Esophagus muscularis mucosa (tissue), 3 donors: ENCODE measurements around the gene SCP2.
"Not testable (repeated sequence)": the region's sequence is repeated elsewhere in the genome, so short reads cannot be mapped to it uniquely, and the experiment has no call there.

ENCODE experiments used
- POLR2A ChIP-seq: fragments of 450-650 bp; IDR thresholded peaks from one replicate; pipeline ENCODE4 v1.6.1; 2017; ENCODE audit warnings: antibody characterized with exemption, moderate library complexity, mild to moderate bottlenecking, low read depth
- POLR2AphosphoS5 ChIP-seq, 2 donors: sonication (generic); formaldehyde crosslinking; IDR thresholded peaks; one replicate each; pipeline ENCODE4 v1.6.1; 2017; ENCODE audit warnings: antibody characterized with exemption in 2 of 2
- TF ChIP-seq, protein P1 (sequence below), 3 experiments: fragments of 200-600 bp in 2 of 3; fragments of 450-650 bp in 1 of 3; sonication (generic) in 2 of 3; IDR thresholded peaks; one replicate each; pipeline ENCODE4 v1.5.1; 2017 to 2019; ENCODE audit warnings: antibody characterized with exemption in 3 of 3, mild to moderate bottlenecking in 2 of 3, moderate library complexity in 1 of 3

DNA sequence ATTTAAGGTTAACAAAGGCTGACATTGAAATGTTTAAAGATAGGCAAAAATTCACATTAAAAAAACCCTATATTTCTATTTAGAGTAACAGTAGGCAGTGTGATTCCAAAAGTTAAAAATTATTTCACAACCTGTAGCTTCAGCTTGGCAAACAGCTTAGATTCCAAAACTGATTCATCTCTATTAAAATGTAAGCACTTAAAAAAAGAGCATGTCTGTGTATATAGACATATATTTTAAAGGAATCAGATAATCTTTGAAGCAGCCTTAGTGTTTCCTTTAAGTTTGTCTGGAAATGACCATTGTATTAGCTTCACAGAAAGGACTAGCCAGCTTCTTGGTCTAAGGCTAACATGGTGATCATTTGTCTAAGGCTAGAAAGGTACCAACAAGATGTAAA, 65.7 kb downstream of the SCP2 start:
- TF ChIP-seq POLR2AphosphoS5 (IDR thresholded peaks at IDR 0.05); POLR2A: not testable (repeated sequence)
- TF ChIP-seq, protein P1, sequence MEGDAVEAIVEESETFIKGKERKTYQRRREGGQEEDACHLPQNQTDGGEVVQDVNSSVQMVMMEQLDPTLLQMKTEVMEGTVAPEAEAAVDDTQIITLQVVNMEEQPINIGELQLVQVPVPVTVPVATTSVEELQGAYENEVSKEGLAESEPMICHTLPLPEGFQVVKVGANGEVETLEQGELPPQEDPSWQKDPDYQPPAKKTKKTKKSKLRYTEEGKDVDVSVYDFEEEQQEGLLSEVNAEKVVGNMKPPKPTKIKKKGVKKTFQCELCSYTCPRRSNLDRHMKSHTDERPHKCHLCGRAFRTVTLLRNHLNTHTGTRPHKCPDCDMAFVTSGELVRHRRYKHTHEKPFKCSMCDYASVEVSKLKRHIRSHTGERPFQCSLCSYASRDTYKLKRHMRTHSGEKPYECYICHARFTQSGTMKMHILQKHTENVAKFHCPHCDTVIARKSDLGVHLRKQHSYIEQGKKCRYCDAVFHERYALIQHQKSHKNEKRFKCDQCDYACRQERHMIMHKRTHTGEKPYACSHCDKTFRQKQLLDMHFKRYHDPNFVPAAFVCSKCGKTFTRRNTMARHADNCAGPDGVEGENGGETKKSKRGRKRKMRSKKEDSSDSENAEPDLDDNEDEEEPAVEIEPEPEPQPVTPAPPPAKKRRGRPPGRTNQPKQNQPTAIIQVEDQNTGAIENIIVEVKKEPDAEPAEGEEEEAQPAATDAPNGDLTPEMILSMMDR (IDR thresholded peaks at IDR 0.05), result not testable (repeated sequence)
